Measurements from ENCODE around the gene ZNF529. TPM values are rescaled to one million over a fixed set of nuclear protein-coding genes. Genes with fewer than 3 reads are reported as not detected.

ZNF529 gene
- polyA plus RNA-seq, 3 donors: 1.1 to 2.7 (median 1.3) TPM

DNA sequence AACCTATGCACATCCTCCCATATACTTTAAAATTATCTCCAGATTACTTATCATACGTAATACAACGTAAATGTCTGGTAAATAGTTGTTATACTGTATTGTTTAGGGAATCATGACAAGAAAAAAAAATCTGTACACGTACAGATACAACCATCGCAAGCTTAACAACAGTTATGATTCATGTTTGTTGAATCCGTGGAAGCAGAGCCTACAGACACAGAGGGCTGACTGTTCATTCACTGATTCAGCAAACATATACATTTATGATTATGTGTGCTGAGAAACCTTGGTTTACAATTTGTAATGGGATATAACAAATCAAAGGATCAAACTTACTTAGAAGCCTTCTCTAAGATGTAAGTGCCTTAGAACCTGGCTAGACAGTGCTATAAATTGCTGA lies 46.5 kb downstream of the ZNF529 start:
- Histone ChIP-seq H3K27me3 (ENCODE audit: control insufficient read depth in 2 of 2, insufficient read depth in 2 of 2, low read length in 2 of 2) (no peaks in the 10 kb centered on the region), H3K4me1 (ENCODE audit: control insufficient read depth in 1 of 2, insufficient read depth in 2 of 2, low read length in 2 of 2) (peaks cover 14 to 18% of the 10 kb centered on the region in 2 donors), H3K79me2 (ENCODE audit: insufficient read depth, low read length) (peaks cover 14% of the 10 kb centered on the region), H3K36me3 (replicated peaks in 1 of 2; ENCODE audit: control insufficient read depth in 1 of 2, insufficient read depth in 2 of 2, low read length in 2 of 2) (peaks cover 0 to 21% of the 10 kb centered on the region in 2 donors), H3K27ac (ENCODE audit: low read depth in 1 of 2, low read length in 2 of 2) (no peak overlapping the region), H4K20me1 (ENCODE audit: insufficient read depth, low read length) (no peaks in the 10 kb centered on the region), H3K9ac (ENCODE audit: insufficient read depth, low read length, poor library complexity, severe bottlenecking) (no peak overlapping the region), H3K9me3 (replicated peaks in 1 of 2; ENCODE audit: control insufficient read depth in 1 of 2, insufficient read depth in 1 of 2, low read length in 2 of 2) (peaks cover 42 to 52% of the 10 kb centered on the region in 2 donors), H3K4me2 (replicated peaks; ENCODE audit: extremely low read depth, low read length, poor library complexity, severe bottlenecking) (no peak overlapping the region), H3K4me3 (replicated peaks in 1 of 3; ENCODE audit: low read depth in 2 of 3, low read length in 3 of 3) (no peak overlapping the region), H2AFZ (ENCODE audit: insufficient read depth, low read depth, low read length, poor library complexity, severe bottlenecking) (no peak overlapping the region)
- peaks cover 23 to 34% of the 10 kb centered on the region in 2 donors for H3K36me3 Mint-ChIP-seq
- H3K9me3 Mint-ChIP-seq: peaks cover 27 to 81% (median 58%) of the 10 kb centered on the region in 7 donors
- intact Hi-C loops (cut with micrococcal nuclease): loop anchor here (5.0 to 10.0 kb wide), 5 partner anchors 46 to 326 kb away; partner anchors contain the start of genes ZNF461 (in 2 of the 2), ZNF345 (in 1 of the 2), ZNF529 (in 1 of the 2) and ZNF790 (in 1 of the 2)
- no peak overlapping the region for H3K4me3 Mint-ChIP-seq
- peaks cover 18% of the 10 kb centered on the region for H3K4me1 Mint-ChIP-seq
- peaks cover 0 to 5% (median 0%) of the 10 kb centered on the region in 3 donors for H3K27me3 Mint-ChIP-seq (ENCODE audit: low read depth in 3 of 3)
- no peak overlapping the region for H3K27ac Mint-ChIP-seq
- WGBS (ENCODE audit: insufficient coverage): no CpG with 5 or more reads among the region's 5 CpGs
- DNase-seq: no peak
- TF ChIP-seq, protein P1, sequence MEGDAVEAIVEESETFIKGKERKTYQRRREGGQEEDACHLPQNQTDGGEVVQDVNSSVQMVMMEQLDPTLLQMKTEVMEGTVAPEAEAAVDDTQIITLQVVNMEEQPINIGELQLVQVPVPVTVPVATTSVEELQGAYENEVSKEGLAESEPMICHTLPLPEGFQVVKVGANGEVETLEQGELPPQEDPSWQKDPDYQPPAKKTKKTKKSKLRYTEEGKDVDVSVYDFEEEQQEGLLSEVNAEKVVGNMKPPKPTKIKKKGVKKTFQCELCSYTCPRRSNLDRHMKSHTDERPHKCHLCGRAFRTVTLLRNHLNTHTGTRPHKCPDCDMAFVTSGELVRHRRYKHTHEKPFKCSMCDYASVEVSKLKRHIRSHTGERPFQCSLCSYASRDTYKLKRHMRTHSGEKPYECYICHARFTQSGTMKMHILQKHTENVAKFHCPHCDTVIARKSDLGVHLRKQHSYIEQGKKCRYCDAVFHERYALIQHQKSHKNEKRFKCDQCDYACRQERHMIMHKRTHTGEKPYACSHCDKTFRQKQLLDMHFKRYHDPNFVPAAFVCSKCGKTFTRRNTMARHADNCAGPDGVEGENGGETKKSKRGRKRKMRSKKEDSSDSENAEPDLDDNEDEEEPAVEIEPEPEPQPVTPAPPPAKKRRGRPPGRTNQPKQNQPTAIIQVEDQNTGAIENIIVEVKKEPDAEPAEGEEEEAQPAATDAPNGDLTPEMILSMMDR (IDR thresholded peaks at IDR 0.05): no peak

DNA sequence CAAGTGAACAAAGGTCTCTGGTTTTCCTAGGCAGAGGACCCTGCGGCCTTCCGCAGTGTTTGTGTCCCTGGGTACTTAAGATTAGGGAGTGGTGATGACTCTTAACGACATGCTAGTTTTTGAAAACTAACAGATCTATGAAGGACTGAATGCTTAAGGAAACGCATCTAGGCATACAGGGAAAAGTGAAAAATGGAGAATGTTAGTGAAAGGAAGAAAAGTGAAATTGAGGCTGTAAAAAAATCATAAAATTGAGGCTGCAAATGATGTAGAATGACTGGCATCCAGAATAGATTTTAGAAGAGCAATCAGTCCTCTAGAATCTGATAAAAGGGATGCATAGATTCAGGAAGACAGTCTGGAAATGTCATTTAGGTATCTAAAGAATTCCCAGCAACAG lies 48.5 kb downstream of the ZNF529 start:
- Histone ChIP-seq H3K36me3 (replicated peaks in 1 of 2; ENCODE audit: control insufficient read depth in 1 of 2, insufficient read depth in 2 of 2, low read length in 2 of 2) (peaks cover 0 to 31% of the 10 kb centered on the region in 2 donors), H3K27me3 (ENCODE audit: control insufficient read depth in 2 of 2, insufficient read depth in 2 of 2, low read length in 2 of 2) (no peaks in the 10 kb centered on the region), H3K4me2 (replicated peaks; ENCODE audit: extremely low read depth, low read length, poor library complexity, severe bottlenecking) (no peak overlapping the region), H2AFZ (ENCODE audit: insufficient read depth, low read depth, low read length, poor library complexity, severe bottlenecking) (no peak overlapping the region), H3K9ac (ENCODE audit: insufficient read depth, low read length, poor library complexity, severe bottlenecking) (no peak overlapping the region), H3K27ac (ENCODE audit: low read depth in 1 of 2, low read length in 2 of 2) (no peak overlapping the region), H4K20me1 (ENCODE audit: insufficient read depth, low read length) (no peaks in the 10 kb centered on the region), H3K79me2 (ENCODE audit: insufficient read depth, low read length) (peaks cover 14% of the 10 kb centered on the region), H3K4me1 (ENCODE audit: control insufficient read depth in 1 of 2, insufficient read depth in 2 of 2, low read length in 2 of 2) (peaks cover 14 to 18% of the 10 kb centered on the region in 2 donors), H3K9me3 (replicated peaks in 1 of 2; ENCODE audit: control insufficient read depth in 1 of 2, insufficient read depth in 1 of 2, low read length in 2 of 2) (peaks cover 52 to 56% of the 10 kb centered on the region in 2 donors), H3K4me3 (replicated peaks in 1 of 3; ENCODE audit: low read depth in 2 of 3, low read length in 3 of 3) (no peak overlapping the region)
- intact Hi-C loops (cut with micrococcal nuclease): loop anchor here (5.0 to 10.0 kb wide), 5 partner anchors 48 to 328 kb away; partner anchors contain the start of genes ZNF461 (in 2 of the 2), ZNF345 (in 1 of the 2), ZNF529 (in 1 of the 2) and ZNF790 (in 1 of the 2)
- WGBS (ENCODE audit: insufficient coverage): 100% methylated on average over 4 of the region's 4 CpGs
- Mint-ChIP-seq H3K4me1 (peaks cover 18% of the 10 kb centered on the region), H3K4me3 (no peak overlapping the region), H3K27ac (no peak overlapping the region), H3K9me3 (peaks cover 32 to 82% (median 66%) of the 10 kb centered on the region in 7 donors), H3K36me3 (peaks cover 27 to 53% of the 10 kb centered on the region in 2 donors), H3K27me3 (ENCODE audit: low read depth in 3 of 3) (peaks cover 0 to 5% (median 0%) of the 10 kb centered on the region in 3 donors)
- no peak for DNase-seq
- TF ChIP-seq, protein P1 (IDR thresholded peaks at IDR 0.05): no peak

All from CD14-positive monocyte (primary cell).